GM19239 (cell line): ENCODE measurements around the gene LIMK2.
A peak's percentile ranks its signal among the peaks of the same experiment; 100 is the strongest.
"Not testable (repeated sequence)": the region's sequence is repeated elsewhere in the genome, so short reads cannot be mapped to it uniquely, and the experiment has no call there.

Source experiments
- DNase-seq: peaks from one replicate; pipeline ENCODE4 v3.0.0; 2011; ENCODE audit warnings: low spot score; ENCODE audit not compliant: insufficient read length
- FAIRE-seq: peaks from 2 replicates; lab custom pipeline; 2011; peaks lifted over from hg19 to GRCh38; lab: Jason Lieb, UNC

The LIMK2 gene

DNA sequence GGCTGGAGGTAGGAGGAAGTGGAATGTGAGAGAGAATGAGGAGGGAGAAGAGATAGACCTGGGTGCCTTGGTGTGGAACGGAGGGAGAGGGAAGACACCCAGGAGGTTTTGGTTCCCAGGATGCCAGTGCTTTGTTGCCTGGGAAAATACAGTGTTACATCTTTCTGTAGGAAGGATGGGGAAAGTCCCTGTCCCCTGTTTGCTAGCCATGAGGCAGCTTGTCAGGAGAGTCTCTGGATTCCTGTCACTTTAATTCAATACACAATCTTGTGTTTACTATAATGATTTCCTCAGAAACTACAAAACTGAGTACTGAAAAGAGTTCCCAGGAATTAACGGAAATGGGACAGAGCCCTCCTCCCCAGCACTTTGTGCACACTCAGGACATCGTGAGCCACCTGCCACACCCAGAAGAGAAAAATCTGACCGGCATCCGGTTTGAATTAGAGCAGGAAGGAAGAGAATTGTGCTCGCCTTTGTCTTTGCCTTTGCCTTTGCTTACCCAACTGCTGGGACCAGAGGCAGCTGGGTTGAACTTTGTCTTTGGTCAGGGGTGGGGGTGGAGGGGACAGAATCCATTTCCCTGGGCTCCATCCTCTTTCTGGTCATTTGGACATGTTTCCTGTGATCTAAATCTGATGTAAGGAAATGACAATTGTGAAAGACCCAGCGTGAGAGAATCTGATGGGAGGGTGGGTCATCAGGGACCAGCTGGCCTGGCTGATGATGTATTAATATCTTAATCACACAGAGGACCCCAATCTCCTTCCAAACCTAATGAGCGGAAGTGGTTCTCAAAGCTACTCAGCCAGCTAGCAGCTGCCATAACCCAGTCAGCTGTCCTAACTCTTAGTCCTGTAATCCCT is 1.3 kb upstream of the LIMK2 start:
- DNase-seq (no peak), FAIRE-seq (no peak)

DNA sequence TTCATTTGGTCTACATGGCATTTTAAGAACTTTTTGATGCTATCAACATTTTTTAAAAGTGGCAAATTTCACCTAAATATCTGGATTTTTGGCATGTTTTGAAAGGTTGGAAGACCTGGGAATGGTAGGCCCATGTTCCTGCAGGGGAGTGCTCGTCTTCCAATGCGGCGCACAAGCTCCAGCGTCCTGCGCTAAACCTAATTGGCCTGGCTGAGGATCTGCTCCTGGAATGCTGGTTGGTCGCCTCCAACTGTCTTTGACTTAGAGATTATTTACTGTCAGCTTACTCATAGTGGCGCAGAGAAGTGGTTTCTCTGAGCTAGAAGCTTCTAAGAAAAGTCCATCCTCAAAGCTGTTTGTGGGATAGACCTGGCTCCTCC is 626 bp upstream of the LIMK2 start:
- no peak for FAIRE-seq

DNA sequence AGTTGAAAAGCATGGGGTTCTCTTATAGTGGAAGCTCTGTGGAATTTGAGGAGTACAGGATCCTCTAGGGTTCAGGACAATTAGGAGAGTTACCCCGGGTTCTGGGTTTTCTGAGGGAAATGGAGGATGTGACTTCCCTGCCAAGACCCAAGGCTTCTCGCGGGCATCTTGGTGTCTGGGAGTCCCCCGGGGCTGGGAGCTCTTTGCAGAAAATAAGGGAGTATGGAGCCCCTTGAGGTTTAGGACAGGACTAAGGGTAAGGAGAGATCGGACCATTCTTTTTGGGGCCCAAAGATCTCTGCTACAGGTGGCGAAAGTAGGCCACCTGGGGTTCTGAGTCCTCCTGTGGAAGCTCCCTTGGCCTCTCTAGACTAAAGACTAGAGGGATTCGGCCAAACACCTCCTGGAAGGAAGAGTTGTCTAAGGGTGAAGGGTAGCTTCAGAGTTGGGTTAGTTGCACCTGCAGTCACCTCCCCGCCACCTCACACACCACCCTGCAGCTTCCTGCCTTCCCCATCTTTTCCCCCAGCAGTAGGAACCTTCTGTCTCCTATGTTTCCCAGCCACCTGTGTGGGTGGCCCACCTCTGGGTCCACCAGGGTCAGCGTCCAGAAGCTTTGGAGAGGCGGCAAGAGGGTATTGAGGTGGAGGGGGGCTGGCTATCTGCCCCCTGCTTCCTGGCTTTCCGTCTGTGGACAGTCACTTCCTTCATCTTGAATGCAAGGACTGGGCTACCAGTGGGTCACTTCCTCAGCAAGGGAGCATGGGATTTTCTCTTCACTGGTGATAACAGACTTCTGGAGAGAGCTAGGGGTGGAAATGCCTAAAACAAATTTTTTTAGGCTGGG is 908 bp downstream of the LIMK2 start:
- DNase-seq (no peak), FAIRE-seq (no peak)

More for the DNA sequence above, 626 bp upstream of the LIMK2 start:
- no peak for DNase-seq

DNA sequence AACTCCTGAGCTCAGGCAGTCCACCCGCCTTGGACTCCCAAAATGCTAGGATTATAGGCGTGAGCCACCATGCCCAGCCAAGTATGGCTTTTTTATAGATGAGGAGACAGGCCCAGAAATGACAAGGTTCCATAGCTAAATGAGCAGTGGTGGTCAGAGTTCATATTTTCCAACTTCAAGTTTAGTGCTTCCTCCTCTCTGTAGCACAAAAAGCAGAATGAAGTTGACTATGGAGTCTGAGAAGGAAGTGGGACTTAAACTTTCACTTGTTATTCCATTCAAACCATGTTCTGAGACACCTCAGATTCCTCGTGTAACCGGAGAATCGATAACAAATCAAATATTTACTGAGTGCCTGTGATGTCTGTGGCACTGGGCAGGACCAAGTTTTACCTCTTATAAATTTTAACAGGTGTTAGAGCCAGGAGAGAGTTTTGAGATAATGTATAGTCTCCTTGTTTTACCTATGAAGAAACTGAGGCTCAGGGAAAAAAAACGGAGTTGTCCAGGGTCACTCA is 3.0 kb downstream of the LIMK2 start:
- FAIRE-seq, result no peak
- no peak for DNase-seq

DNA sequence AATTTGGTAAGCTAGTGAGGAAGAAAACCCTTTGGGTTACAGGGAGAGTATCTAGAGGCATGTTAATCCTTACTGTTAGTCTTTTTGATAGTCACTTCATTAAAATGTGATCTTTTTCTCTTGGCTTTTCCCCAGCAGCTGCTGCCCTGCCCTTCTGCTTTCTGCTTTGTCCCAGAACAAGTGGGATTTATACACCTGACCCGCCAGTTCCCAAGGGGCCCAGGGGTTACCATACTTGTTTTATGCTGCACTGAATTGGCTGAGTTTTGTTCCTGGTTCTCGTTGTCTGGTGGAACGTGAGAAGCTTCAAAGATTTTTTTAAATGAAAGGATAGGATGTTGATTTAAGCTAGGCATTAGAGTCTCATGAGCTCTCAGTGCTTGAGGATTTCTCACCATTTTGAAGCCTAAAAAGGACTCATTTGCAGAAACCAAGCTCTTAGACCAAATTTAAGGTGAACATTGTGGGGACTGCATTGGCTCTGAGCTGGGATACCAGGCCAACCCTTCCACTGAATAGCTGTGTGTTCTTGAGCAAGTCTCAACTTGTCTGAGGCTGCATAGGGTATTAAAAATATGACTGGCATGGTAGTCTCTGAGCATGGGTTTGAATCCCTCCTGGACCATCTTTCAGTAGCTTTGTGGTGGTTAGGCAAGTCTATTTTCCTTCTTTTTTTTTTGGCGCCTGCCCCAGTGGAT is 6.6 kb downstream of the LIMK2 start:
- peak; percentile 77 for FAIRE-seq
- no peak for DNase-seq

DNA sequence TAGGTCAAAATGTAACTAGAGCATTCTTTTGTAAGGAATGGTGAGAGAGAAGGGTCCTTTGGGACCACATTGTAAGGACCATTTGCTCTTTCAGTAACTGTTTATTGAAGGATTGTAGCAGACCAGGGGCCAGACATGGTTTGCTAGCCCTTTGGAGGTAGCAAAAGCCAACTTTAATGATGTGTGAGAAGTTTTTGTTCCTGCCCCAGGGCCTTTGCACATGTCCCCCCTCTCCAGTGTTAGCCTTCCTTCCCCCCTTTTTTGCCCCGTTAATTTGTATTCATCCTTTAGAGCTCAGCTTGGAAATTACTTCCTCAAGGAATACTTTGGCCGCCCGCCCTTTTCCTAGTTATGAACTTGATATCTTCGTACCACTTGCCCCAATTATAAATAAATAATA is 9.0 kb downstream of the LIMK2 start:
- no peak for DNase-seq
- no peak for FAIRE-seq

DNA sequence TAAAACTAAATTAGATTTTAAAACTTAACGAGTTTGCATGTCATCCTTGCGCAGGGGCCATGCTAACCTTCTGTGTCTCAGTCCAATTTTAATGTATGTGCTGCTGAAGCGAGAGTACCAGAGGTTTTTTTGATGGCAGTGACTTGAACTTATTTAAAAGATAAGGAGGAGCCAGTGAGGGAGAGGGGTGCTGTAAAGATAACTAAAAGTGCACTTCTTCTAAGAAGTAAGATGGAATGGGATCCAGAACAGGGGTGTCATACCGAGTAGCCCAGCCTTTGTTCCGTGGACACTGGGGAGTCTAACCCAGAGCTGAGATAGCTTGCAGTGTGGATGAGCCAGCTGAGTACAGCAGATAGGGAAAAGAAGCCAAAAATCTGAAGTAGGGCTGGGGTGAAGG is 10.6 kb downstream of the LIMK2 start:
- no peak for FAIRE-seq
- no peak for DNase-seq

DNA sequence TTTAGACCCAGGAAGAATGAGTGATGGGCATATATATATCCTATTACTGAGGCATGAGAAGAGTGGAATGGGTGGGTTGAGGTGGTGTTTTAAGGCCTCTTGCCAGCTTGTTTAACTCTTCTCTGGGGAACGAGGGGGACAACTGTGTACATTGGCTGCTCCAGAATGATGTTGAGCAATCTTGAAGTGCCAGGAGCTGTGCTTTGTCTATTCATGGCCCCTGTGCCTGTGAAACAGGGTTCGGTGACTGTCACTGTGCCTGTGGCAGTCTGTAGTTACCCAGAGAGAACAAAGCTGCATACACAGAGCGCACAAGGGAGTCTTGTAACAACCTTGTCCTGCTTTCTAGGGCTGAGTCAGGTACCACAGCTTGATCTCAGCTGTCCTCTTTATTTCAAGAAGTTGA is 11.7 kb downstream of the LIMK2 start:
- FAIRE-seq (no peak), DNase-seq (no peak)

DNA sequence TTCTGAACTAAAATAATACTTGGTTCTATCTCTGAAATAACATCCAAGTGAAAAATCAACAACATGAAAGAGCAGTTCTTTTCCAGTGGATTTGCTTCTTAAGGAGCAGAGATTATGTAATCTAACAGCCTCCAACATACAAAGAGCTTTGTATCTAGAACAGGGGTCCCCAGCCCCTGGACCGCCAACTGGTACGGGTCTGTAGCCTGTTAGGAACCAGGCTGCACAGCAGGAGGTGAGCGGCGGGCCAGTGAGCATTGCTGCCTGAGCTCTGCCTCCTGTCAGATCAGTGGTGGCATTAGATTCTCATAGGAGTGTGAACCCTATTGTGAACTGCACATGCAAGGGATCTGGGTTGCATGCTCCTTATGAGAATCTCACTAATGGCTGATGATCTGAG is 12.6 kb downstream of the LIMK2 start:
- not testable (repeated sequence) for DNase-seq, FAIRE-seq

DNA sequence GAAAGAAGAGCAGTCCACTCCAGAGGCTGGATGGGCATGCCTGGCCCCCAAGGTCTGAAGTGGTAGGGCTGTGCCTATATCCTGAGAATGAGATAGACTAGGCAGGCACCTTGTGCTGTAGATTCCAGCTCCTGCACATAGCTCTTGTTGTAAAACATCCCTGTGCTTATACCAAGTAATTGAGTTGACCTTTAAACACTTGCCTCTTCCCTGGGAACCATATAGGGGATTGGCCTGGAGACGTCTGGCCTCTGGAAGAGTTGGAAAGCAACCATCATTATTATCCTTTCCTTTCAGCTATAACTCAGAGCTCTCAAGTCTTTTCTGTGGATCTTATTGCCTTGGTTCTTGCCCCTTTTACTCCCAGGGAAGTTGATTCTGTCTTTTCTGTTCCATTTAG is 15.1 kb downstream of the LIMK2 start:
- no peak for DNase-seq
- FAIRE-seq, result no peak

DNA sequence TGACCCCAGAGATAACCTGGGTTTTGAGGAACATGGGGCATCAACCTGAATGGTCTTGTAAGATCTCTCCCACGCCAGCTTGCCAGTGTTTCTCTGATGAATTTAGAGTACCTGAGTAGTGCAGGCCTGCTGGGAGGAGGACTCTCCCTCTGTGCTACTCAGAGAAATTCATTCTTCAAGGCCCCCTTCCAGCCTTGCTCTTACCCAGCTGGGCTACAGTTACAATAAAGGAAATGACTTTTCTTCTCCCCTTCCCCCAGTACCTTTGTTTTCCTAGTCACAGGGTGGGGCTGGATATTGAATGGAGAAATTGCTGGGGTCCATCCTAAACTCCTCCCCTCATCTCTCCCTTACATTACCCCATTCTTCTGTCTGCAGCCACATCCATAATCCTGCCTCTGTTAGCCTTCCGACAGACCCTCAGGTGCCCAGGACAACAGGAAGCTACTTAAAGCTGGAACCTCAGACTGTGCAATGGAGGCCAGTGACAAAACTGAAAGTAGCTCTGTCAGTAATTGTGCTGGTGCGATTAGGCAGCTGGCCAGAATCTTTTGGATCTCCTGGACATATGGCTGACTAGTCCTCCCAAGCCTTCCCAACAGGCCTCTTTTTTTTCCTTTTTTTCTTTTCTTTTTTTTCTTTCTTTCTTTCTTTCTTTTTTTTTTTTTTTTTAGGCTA is 17.4 kb downstream of the LIMK2 start:
- DNase-seq (no peak), FAIRE-seq (peak; percentile 81)

DNA sequence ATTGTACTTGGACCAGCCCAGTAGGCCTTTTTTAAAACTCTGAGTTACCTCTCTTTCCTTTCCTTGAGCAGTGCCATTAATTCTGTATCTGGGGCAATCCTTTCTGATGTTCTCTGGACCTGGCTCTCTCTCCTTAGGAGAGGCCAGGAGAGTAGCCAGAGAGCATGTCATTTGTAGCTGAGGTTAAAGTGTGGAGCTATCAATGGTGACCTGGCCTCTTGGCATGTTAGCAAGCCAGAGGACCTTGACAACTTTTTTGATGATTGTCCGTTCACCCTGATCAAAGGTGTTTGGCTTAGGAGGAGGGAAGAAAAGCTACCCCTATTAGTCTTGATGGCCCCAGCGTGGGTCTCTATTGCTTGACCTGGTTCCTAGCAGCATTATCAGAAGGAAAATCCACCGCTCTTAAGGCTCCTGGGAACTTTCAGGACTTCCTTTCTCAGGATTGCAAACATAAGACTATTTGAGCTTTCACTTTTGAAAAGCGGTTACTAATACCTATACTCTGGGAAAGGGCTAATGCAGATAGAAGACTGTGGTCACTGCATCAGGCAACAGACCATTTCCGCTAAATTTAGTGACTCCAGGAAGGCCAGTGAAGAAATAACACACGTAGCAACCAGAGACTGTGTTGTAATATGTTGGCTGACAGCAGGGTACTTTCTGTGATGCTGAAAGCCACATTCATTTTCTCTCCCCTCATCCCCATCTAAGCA is 18.2 kb downstream of the LIMK2 start:
- DNase-seq (no peak), FAIRE-seq (peak; percentile 75)

DNA sequence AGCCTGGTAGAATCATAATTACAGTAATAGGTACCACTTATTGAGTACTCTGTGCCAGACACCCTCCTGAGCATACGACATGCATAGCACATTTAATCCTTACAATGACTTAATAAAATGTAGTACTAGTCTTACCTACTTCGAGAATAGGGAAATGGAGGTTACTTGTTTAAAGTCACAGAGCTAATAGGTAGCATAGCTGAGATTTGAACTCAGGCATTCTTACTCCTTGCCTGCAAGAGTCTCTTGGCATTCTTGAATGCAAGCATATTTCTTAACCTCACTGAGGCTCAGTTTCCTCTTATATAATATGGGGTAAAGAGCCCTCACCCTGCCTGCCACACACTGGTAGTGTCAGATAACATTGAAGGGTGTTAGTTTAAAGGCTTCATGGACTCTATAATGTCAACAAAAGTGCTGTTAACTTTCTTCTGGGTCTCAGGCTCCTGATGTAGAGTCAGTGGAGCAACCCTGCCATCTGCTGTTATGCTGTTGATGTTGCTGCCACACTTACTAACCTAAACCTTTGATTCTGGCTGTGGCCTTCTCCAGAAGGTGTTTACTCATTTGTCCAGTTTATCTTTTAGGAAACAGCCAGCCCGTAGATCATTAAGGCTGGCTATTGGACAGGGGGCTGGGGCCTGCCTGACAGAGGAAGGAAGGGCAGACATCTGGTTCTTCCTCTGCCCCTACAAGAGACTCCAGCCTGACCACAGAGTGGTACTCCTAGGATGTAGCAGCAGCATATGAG is 18.9 kb downstream of the LIMK2 start:
- DNase-seq (no peak), FAIRE-seq (peak; percentile 52)

DNA sequence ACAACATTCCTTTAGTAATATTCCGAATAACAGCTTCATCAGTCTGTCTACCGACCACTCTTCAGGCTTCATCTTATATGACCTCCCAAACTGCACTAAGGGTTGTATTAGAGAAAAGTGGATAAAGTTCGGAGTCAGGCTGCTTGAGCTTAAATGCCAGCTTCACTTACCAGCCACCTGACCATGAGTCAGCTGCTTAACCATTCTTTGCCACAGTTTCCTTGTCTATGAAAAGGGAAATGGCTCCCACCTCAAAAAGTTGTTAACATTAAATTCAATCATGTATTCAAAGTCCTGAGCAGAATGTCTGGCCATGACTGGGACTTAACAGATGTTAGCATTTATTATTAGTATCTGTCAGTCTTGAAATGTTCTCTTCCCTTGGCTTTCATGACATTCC is 20.9 kb downstream of the LIMK2 start:
- DNase-seq, result no peak

DNA sequence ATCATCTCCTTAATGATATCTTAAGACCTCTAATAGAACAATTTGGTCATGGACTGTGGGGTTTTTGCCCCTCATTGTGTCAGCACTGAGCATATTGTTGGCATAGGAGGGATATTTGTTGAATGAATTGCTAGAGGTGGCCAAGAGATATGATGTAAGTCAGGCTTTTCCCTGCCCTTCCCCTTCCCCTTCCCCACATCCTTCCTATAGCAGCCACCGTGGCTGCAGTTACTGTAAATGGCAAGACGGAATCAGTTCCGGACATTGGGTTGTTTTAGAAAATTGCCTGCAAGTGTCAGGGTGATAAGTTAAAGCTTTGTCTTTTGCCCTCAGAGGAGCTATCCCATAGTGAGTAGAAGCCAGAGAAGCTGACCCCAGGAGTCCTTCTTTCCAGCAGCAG is 23.0 kb downstream of the LIMK2 start:
- DNase-seq (no peak), FAIRE-seq (no peak)

More for the DNA sequence above, 20.9 kb downstream of the LIMK2 start:
- no peak for FAIRE-seq

DNA sequence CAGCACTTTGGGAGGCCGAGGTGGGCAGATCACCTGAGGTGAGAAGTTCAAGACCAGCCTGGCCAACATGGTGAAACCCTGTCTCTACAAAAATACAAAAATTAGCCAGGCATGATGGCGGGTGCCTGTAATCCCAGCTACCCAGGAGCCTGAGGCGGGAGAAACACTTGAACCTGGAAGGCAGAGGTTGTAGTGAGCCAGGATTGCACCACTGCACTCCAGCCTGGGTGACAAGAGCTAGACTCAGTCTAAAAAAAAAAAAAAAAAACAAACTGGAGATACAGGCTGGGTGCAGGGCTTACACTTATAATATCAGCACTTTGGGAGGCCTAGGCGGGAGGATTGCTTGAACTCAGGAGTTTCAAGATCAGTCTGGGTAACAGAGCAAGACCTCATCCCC is 23.9 kb downstream of the LIMK2 start:
- FAIRE-seq, DNase-seq: not testable (repeated sequence)

DNA sequence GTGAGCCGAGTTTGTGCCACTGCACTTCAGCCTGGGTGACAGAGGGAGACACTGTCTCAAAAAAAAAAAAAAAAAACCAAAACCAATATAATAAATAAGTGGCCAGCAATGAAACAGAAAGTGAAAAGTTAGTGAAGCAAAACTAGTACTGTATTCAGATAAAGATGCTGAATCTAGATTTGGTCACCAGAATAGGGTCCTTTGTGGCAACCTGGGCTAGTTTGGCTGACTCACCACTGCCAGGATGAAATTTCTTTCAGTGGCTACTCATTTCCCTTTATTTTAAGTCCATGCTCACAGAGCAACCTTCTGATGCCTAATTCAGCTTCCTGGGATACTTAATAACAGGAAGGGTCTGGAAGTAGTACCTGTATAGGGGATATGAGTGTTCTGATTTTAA is 26.0 kb downstream of the LIMK2 start:
- DNase-seq (peak; percentile 38), FAIRE-seq (peak; percentile 23)

DNA sequence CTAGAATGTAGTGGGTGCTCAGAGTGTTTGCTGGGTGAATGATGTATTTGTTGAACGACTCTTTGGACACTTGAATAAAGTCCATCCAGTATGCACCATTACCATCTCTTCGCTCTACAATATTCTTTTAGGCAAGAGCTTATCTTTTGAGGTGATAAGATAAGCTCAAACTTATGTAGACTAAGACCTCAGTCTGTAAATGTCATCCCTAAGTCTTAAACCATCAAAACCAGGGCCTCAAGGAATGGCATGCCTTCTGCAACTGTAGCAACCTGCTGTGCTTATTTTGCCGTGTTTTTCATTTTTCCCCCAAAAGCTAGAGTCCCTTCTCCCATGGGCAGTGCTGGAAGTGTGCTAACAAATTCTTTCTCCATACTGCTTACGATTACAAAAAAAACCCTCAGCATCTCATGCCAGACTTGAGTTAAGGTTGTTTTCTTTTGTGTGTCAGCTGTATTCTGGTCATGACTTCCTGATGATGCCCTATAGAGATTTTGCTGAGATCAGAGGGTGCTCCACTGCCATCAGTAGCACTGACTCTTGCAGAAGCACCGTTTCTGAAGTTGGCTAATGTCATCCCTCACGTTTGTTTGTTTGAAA is 27.8 kb downstream of the LIMK2 start:
- FAIRE-seq, result no peak

More for the DNA sequence above, 27.8 kb downstream of the LIMK2 start:
- DNase-seq, result no peak
